ENCODE results near the gene PTCSC3.

The PTCSC3 gene

DNA sequence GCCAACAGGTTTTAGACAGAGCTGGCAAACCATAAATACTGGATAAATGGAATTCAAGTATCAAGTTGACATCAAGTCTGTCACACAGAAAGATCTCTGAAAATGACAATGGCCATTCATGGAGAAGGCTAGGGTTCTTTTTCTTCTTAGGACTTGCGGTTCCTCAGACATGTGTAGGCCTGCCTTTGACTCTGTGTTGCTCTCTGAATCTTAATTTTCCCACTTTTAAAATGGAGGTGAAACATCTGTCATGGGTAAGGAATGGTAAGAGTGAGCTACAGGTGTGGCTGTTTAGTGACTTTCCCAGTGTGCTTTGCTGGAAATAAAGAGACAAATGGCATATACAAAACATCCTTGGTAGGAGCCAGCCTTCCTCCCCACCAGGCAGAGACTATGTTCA lies 79.2 kb downstream of the PTCSC3 start:
- in situ Hi-C loops (cut with HindIII; ENCODE audit: low sequenced_read_pairs): no loop called here
- TF ChIP-seq, protein P1, sequence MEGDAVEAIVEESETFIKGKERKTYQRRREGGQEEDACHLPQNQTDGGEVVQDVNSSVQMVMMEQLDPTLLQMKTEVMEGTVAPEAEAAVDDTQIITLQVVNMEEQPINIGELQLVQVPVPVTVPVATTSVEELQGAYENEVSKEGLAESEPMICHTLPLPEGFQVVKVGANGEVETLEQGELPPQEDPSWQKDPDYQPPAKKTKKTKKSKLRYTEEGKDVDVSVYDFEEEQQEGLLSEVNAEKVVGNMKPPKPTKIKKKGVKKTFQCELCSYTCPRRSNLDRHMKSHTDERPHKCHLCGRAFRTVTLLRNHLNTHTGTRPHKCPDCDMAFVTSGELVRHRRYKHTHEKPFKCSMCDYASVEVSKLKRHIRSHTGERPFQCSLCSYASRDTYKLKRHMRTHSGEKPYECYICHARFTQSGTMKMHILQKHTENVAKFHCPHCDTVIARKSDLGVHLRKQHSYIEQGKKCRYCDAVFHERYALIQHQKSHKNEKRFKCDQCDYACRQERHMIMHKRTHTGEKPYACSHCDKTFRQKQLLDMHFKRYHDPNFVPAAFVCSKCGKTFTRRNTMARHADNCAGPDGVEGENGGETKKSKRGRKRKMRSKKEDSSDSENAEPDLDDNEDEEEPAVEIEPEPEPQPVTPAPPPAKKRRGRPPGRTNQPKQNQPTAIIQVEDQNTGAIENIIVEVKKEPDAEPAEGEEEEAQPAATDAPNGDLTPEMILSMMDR (IDR thresholded peaks at IDR 0.05; ENCODE audit: low read depth, low read length): no peak
- no peak overlapping the region for H3K4me3 ChIP-seq (ENCODE audit: low read depth, low read length)
- DNase-seq (ENCODE audit: low read depth, low spot score): no peak

DNA sequence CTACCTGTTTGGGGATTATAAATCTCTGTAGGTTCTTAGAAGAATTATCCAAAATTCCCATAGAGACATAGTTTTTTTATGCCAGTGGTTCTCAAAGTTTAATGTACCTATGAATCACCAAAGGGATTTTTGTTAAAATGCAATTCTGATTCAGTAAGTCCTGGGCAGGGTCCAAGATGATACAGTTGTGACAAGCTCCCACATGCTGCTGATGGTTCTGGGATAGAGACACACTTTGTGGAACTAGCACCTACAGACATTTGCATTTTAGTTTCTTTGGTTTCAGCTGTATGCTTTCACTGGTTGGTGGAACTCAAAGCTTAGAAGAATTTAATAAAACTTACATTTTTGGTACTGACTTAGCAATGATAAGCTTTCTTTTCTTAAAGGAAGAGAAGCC lies 80.4 kb downstream of the PTCSC3 start:
- in situ Hi-C loops (cut with HindIII; ENCODE audit: low sequenced_read_pairs): no loop called here

DNA sequence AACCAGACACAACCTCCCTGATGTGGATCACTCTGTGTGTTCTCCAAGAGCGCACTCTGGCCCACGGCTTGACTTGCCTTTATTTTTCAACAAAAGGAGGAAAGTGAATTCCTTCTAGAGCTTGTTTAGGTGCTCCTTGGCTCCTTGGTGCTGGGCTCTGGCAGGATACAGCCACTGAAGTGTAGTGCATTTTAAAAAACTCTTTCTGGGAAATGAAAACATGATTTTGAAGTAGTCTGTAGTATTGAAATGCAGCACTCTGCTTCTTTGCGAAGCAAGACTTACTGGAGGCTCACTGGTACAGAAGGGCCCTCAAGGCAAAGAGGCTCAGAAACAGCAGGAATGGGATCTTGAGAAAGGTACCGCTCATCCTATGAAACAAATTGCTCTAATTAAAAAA lies 81.6 kb downstream of the PTCSC3 start:
- TF ChIP-seq, protein P1 (IDR thresholded peaks at IDR 0.05; ENCODE audit: low read depth, low read length): no peak
- DNase-seq (ENCODE audit: low read depth, low spot score): no peak
- in situ Hi-C loops (cut with HindIII; ENCODE audit: low sequenced_read_pairs): no loop called here
- no peak overlapping the region for H3K4me3 ChIP-seq (ENCODE audit: low read depth, low read length)

More for the DNA sequence above, 80.4 kb downstream of the PTCSC3 start:
- no peak overlapping the region for H3K4me3 ChIP-seq (ENCODE audit: low read depth, low read length)
- TF ChIP-seq, protein P1 (IDR thresholded peaks at IDR 0.05; ENCODE audit: low read depth, low read length): no peak
- DNase-seq (ENCODE audit: low read depth, low spot score): peak; percentile 39

DNA sequence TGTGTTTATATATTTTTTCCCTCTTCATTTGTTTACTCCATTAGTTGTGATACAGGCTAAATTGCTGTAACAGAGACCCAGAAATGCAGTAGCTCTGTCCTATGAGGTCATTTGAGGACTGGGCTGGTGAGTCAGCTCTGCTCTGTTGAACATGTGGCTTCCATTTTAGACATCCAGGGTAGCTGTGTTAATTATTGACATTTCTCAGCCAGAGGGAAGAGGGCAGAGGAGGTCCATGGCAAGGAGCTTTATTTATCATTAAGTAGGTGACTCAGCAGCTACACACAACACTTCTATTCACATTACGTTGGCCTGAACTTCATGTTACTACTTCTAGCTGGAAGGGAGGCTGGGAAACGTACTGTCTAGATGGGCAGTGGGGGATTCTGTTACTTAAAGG lies 85.4 kb downstream of the PTCSC3 start:
- peak; percentile 94 for DNase-seq (ENCODE audit: low read depth, low spot score)
- TF ChIP-seq, protein P1 (IDR thresholded peaks at IDR 0.05; ENCODE audit: low read depth, low read length): no peak

DNA sequence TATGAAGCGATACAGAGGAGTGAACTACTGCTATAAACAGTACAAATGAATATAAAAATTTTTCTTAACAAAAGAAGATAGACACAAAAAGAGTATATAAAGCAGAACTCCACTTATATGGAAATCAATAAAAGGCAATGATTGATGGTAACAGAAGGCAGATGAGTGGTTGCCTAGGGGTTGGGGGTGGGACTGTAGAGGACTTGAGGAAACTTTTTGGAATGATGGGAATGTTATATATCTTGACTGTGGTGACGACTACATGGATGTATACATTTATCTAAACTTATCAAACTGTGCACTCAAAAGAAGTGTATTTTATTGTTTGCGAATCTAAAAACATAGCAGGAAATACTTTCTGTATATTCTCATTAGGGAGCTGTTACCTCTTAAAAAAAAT lies 89.1 kb downstream of the PTCSC3 start:
- in situ Hi-C loops (cut with HindIII; ENCODE audit: low sequenced_read_pairs): no loop called here
- no peak for DNase-seq (ENCODE audit: low read depth, low spot score)
- TF ChIP-seq, protein P1 (IDR thresholded peaks at IDR 0.05; ENCODE audit: low read depth, low read length): no peak

More for the DNA sequence above, 85.4 kb downstream of the PTCSC3 start:
- no peak overlapping the region for H3K4me3 ChIP-seq (ENCODE audit: low read depth, low read length)
- in situ Hi-C loops (cut with HindIII; ENCODE audit: low sequenced_read_pairs): no loop called here

DNA sequence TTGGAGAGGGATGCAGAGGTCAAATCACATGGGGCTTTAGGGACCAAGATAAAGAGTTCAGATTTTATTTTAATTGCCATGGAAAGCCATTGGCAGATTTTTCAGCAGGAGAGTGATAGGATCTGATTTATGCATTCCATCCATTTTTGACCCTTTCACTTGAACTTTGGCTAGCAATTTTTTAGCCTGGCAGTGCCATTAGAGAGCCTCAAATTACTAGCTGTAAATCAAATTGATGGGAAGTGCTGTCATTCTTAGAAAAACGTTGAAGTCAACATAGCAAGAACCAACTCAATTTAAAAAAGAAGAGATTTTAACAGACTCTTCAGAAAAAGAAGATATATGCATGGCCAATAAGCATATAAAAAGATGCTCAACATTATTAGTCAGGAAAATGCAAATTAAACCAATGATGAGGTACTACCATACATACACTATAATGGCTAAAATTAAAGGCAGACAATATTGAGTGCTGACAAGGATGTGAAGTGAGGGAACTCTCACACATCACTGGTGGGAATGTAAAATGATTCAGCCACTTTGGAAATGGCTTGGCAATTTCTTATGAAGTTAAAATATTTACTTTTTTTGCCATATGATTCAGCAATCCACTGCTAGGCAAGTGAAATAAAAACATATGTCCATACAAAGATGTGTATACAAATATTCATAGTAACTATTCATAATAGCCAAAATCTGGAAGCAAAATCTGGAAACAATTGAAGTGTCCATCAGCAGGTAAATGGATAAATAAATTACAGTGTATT lies 89.7 kb downstream of the PTCSC3 start:
- no peak overlapping the region for H3K4me3 ChIP-seq (ENCODE audit: low read depth, low read length)
- TF ChIP-seq, protein P1 (IDR thresholded peaks at IDR 0.05; ENCODE audit: low read depth, low read length): no peak
- in situ Hi-C loops (cut with HindIII; ENCODE audit: low sequenced_read_pairs): no loop called here
- DNase-seq (ENCODE audit: low read depth, low spot score): no peak

More for the DNA sequence above, 89.1 kb downstream of the PTCSC3 start:
- no peak overlapping the region for H3K4me3 ChIP-seq (ENCODE audit: low read depth, low read length)

Data from astrocyte of the spinal cord (primary cell).